Activated CD8-positive, alpha-beta T cell treated with anti-CD3 and anti-CD28 coated beads for 36 hours (primary cell): ENCODE data around the gene ASB7. TPM values are rescaled to one million over a fixed set of nuclear protein-coding genes. Genes with fewer than 3 reads are reported as not detected.
"Not testable (repeated sequence)": the region's sequence is repeated elsewhere in the genome, so short reads cannot be mapped to it uniquely, and the experiment has no call there.

Source experiments
- ATAC-seq: fragments of 200-7000 bp; cut with Tn5 transposase; one replicate; pipeline ENCODE4 v1.10.0; 2021; ENCODE audit warnings: mild to moderate bottlenecking, moderate library complexity
- CTCF ChIA-PET: fragments of 350-600 bp; sonication (Branson Sonifier 250); formaldehyde crosslinking; loops from one replicate; lab custom pipeline; 2021; ENCODE audit warnings: antibody characterized with exemption; lab: Charles Lee
- POLR2A ChIA-PET: fragments of 350-600 bp; sonication (Branson Sonifier 250); formaldehyde crosslinking; loops from one replicate; lab custom pipeline; 2021; ENCODE audit warnings: antibody characterized with exemption; lab: Charles Lee
- DNase-seq: peaks from one replicate; pipeline ENCODE4 v3.0.0-alpha.2; 2020
- H3K27ac Mint-ChIP-seq: one replicate; pipeline ENCODE4 v1.8.0; 2021; ENCODE audit warnings: mild to moderate bottlenecking, mixed read lengths
- H3K27me3 Mint-ChIP-seq: one replicate; pipeline ENCODE4 v1.8.0; 2021; ENCODE audit warnings: mixed read lengths
- H3K36me3 Mint-ChIP-seq: one replicate; pipeline ENCODE4 v1.8.0; 2021; ENCODE audit warnings: low read depth, mixed read lengths
- H3K4me1 Mint-ChIP-seq: one replicate; pipeline ENCODE4 v1.8.0; 2021; ENCODE audit warnings: low read depth, mixed read lengths
- H3K4me3 Mint-ChIP-seq: one replicate; pipeline ENCODE4 v1.8.0; 2021; ENCODE audit warnings: mild to moderate bottlenecking, moderate library complexity, mixed read lengths
- H3K9me3 Mint-ChIP-seq: one replicate; pipeline ENCODE4 v1.8.0; 2021; ENCODE audit warnings: mixed read lengths
- CTCF ChIP-seq: fragments of 200-600 bp; IDR thresholded peaks from one replicate; pipeline ENCODE4 v1.8.0; 2022; ENCODE audit warnings: antibody characterized with exemption, mild to moderate bottlenecking
- intact Hi-C: fragments of 100-400 bp; cut with micrococcal nuclease; formaldehyde crosslinking; loops from one replicate; pipeline ENCODE4 v1.10.0; 2022
- total RNA-seq, 2 experiments: library from RNA; stranded (reverse); gene quantifications; one replicate each; pipeline ENCODE4 v1.2.3, GENCODE V29; 2021

Gene ASB7
- total RNA-seq, 2 experiments from 2014 or later: 15.7 to 18.4 TPM

GRCh38 chr15:100580414-100580813 is 22.0 kb upstream of the ASB7 start:
- peaks cover 58% of the 10 kb centered on the region for H3K36me3 Mint-ChIP-seq
- H3K4me3 Mint-ChIP-seq: peak overlapping the region; percentile 15
- DNase-seq (no peak), ATAC-seq (peak; percentile 37)
- intact Hi-C loops: no loop called here
- H3K27me3 Mint-ChIP-seq: no peaks in the 10 kb centered on the region
- no peak for TF ChIP-seq CTCF
- CTCF ChIA-PET: no interaction called here
- H3K4me1 Mint-ChIP-seq: peaks cover 44% of the 10 kb centered on the region
- H3K27ac Mint-ChIP-seq: peak overlapping the region; percentile 85
- H3K9me3 Mint-ChIP-seq: no peaks in the 10 kb centered on the region
- POLR2A ChIA-PET: no interaction called here

GRCh38 chr15:100588638-100589242 is 13.6 kb upstream of the ASB7 start:
- H3K27ac Mint-ChIP-seq: no peak overlapping the region
- peaks cover 81% of the 10 kb centered on the region for H3K36me3 Mint-ChIP-seq
- intact Hi-C loops: no loop called here

GRCh38 chr15:100591163-100591562 is 11.2 kb upstream of the ASB7 start:
- H3K36me3 Mint-ChIP-seq: peaks cover 77% of the 10 kb centered on the region
- H3K27ac Mint-ChIP-seq: peak overlapping the region; percentile 94
- H3K27me3 Mint-ChIP-seq, DNase-seq, intact Hi-C loops, H3K4me3 Mint-ChIP-seq: not testable (repeated sequence)
- CTCF ChIA-PET: interaction anchor here (3.2 kb wide), 1 partner anchor 241 kb away, joined by 16 read pairs; no protein-coding TSS in a partner anchor
- peaks cover 61% of the 10 kb centered on the region for H3K4me1 Mint-ChIP-seq
- POLR2A ChIA-PET: interaction anchor here (2.5 kb wide), 1 partner anchor 11 kb away, joined by 13 read pairs; the partner anchor contains the start of genes ASB7 and LINS1
- ATAC-seq: peak; percentile 38
- peaks cover 22% of the 10 kb centered on the region for H3K9me3 Mint-ChIP-seq

More at GRCh38 chr15:100588638-100589242, 13.6 kb upstream of the ASB7 start:
- ATAC-seq (no peak), DNase-seq (no peak)
- Mint-ChIP-seq H3K4me1 (peaks cover 58% of the 10 kb centered on the region), H3K4me3 (no peak overlapping the region), H3K27me3 (no peaks in the 10 kb centered on the region), H3K9me3 (peaks cover 22% of the 10 kb centered on the region)
- ChIA-PET POLR2A (interaction anchor here (0.6 kb wide), 1 partner anchor 384 kb away, joined by 3 read pairs; no protein-coding TSS in a partner anchor), CTCF (interaction anchor here (3.2 to 4.4 kb wide), 2 partner anchors 15 to 239 kb away, joined by 16 to 19 read pairs; no protein-coding TSS in a partner anchor)
- no peak for TF ChIP-seq CTCF

GRCh38 chr15:100591835-100592234 is 10.6 kb upstream of the ASB7 start:
- ATAC-seq (no peak), DNase-seq (no peak)
- intact Hi-C loops: no loop called here
- CTCF ChIA-PET: no interaction called here
- TF ChIP-seq CTCF: no peak
- Mint-ChIP-seq H3K27ac (peak overlapping the region; percentile 94), H3K4me1 (peaks cover 65% of the 10 kb centered on the region), H3K27me3 (no peaks in the 10 kb centered on the region), H3K4me3 (no peak overlapping the region), H3K36me3 (peaks cover 74% of the 10 kb centered on the region), H3K9me3 (peaks cover 22% of the 10 kb centered on the region)
- POLR2A ChIA-PET: interaction anchor here (2.5 kb wide), 1 partner anchor 10 kb away, joined by 13 read pairs; the partner anchor contains the start of genes ASB7 and LINS1

GRCh38 chr15:100592898-100593297 is 9.5 kb upstream of the ASB7 start:
- Mint-ChIP-seq H3K36me3 (peaks cover 73% of the 10 kb centered on the region), H3K27me3 (no peaks in the 10 kb centered on the region), H3K4me1 (peaks cover 68% of the 10 kb centered on the region), H3K4me3 (no peak overlapping the region), H3K9me3 (peaks cover 20% of the 10 kb centered on the region), H3K27ac (peak overlapping the region; percentile 94)
- ChIA-PET POLR2A (no interaction called here), CTCF (interaction anchor here (1.0 to 1.3 kb wide), 2 partner anchors 20 to 243 kb away, joined by 4 to 5 read pairs; no protein-coding TSS in a partner anchor)
- no peak for TF ChIP-seq CTCF
- peak; percentile 40 for DNase-seq
- intact Hi-C loops: no loop called here
- ATAC-seq: no peak
